ENCODE results near the gene ERGIC2. TPM values are rescaled to one million over a fixed set of nuclear protein-coding genes. Genes with fewer than 3 reads are reported as not detected.

The ERGIC2 gene
- total RNA-seq, 1 experiment from 2014 or later, result 69.8 TPM

GRCh38 chr12:29430716-29431044 is 49.7 kb upstream of the ERGIC2 start:
- Mint-ChIP-seq H3K4me1 (peaks cover 10 to 11% of the 10 kb centered on the region in 2 experiments), H3K4me3 (no peak overlapping the region), H3K36me3 (ENCODE audit: insufficient read depth in 1 of 3, low read depth in 3 of 3) (no peaks in the 10 kb centered on the region), H3K27ac (peak overlapping the region; percentile 8 to 94 (median 86); a peak in 5 of 7 replicates), H3K9me3 (no peaks in the 10 kb centered on the region; a peak in 1 of 5 replicates), H3K27me3 (ENCODE audit: low read depth) (no peaks in the 10 kb centered on the region)
- no peaks in the 10 kb centered on the region for H3K4me1 ChIP-seq (ENCODE audit: insufficient read depth, low read length)
- H4K8ac ChIP-seq (replicated peaks; ENCODE audit: insufficient read length, low read depth, low read length), result no peak overlapping the region
- H3K56ac ChIP-seq (ENCODE audit: insufficient read length, low read depth, low read length), result no peak overlapping the region
- H3K9me3 ChIP-seq (ENCODE audit: control insufficient read depth, low read depth, low read length), result no peaks in the 10 kb centered on the region
- H2BK5ac ChIP-seq (ENCODE audit: insufficient read length, low read length), result no peak overlapping the region
- WGBS (ENCODE audit: extremely low coverage, insufficient read length, low lambda C conversion rate), result no CpG with 5 or more reads among the region's 2 CpGs
- no peaks in the 10 kb centered on the region for H3K23me2 ChIP-seq (ENCODE audit: insufficient read length, low read depth, low read length, poor library complexity, severe bottlenecking)
- H3K23ac ChIP-seq (ENCODE audit: insufficient read length, low read depth, low read length), result no peak overlapping the region
- no peaks in the 10 kb centered on the region for H3K27me3 ChIP-seq (ENCODE audit: insufficient read depth, low read length)
- H3T11ph ChIP-seq (ENCODE audit: low read length), result no peak overlapping the region
- no peak overlapping the region for H3K9ac ChIP-seq (ENCODE audit: extremely low read depth, insufficient read length, low read length)
- no peak overlapping the region for H2AK5ac ChIP-seq (ENCODE audit: insufficient read length, low read length)
- H2BK20ac ChIP-seq (ENCODE audit: low read depth, low read length, poor library complexity, severe bottlenecking), result no peak overlapping the region
- H2BK12ac ChIP-seq (ENCODE audit: insufficient read length, low read depth, low read length), result no peak overlapping the region
- H4K91ac ChIP-seq (ENCODE audit: insufficient read length, low read depth, low read length), result no peak overlapping the region
- no peak overlapping the region for H3K4ac ChIP-seq (ENCODE audit: low read depth, low read length)
- DNase-seq, result no peak
- no peak overlapping the region for H3K18ac ChIP-seq (ENCODE audit: insufficient read length, low read depth, low read length)
- TF ChIP-seq CTCF (conservative IDR thresholded peaks at IDR 0.05), result no peak
- peak overlapping the region; percentile 45; the same call in 1 of the 2 replicates for H3K14ac ChIP-seq (ENCODE audit: insufficient read depth, low read length)
- no peak overlapping the region for H3K4me2 ChIP-seq (ENCODE audit: insufficient read depth, insufficient read length, low read length)
- no peak overlapping the region for H2BK120ac ChIP-seq (ENCODE audit: low read depth, low read length, poor library complexity, severe bottlenecking)
- no peaks in the 10 kb centered on the region for H3K79me2 ChIP-seq (ENCODE audit: insufficient read depth, low read length)
- H2BK15ac ChIP-seq (ENCODE audit: low read depth, low read length), result no peak overlapping the region
- no peak overlapping the region for H3K27ac ChIP-seq (ENCODE audit: insufficient read length, low read depth, low read length)
- no peaks in the 10 kb centered on the region for H4K20me1 ChIP-seq (ENCODE audit: control insufficient read depth, insufficient read depth, insufficient read length)
- H2AFZ ChIP-seq (ENCODE audit: low read length), result no peak overlapping the region
- no peak overlapping the region for H4K5ac ChIP-seq (ENCODE audit: insufficient read length, low read depth, low read length)
- H3K79me1 ChIP-seq (ENCODE audit: insufficient read depth, low read depth, low read length, poor library complexity, severe bottlenecking), result no peaks in the 10 kb centered on the region
